ENCODE results near the gene HYAL1.

The HYAL1 gene

DNA sequence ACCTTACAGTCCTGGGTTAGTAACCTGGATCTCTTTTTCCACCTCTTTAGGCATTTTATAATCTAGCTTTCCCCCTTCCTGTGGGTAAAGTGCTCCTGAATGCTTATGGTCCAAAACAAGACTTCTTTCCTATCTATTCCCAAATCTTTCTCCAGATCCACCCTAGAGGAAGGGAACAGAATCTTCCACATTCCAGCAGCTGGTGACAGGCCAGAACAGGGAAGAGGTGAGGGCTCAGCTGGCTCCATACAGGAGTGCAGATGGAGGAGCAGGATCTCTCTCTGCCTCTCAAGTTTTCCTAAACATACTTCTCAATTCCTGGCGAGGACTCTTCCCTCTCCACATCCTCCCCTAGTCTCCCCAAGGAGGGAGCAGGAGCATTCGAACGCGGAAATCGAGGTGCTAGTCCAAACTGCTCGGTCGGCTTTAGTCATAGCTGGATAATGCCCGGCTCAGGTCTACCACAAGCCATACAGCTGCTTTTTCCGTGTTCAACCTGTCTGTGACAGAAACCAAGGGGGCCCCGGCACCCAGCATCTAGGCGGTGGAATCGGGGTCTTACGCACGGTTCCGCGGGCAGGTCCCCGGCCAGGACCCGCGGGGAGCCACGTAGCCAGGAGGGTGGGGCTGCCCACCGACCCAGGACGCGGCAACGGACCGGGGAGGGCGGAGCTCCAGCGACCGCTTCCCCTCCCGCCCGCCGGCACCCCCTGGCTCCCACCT, 33.2 kb upstream of the HYAL1 start:
- DNase-seq (ENCODE audit: low read depth in 4 of 4, low spot score in 1 of 4) = peak in 1 of 4 experiments; percentile 26

DNA sequence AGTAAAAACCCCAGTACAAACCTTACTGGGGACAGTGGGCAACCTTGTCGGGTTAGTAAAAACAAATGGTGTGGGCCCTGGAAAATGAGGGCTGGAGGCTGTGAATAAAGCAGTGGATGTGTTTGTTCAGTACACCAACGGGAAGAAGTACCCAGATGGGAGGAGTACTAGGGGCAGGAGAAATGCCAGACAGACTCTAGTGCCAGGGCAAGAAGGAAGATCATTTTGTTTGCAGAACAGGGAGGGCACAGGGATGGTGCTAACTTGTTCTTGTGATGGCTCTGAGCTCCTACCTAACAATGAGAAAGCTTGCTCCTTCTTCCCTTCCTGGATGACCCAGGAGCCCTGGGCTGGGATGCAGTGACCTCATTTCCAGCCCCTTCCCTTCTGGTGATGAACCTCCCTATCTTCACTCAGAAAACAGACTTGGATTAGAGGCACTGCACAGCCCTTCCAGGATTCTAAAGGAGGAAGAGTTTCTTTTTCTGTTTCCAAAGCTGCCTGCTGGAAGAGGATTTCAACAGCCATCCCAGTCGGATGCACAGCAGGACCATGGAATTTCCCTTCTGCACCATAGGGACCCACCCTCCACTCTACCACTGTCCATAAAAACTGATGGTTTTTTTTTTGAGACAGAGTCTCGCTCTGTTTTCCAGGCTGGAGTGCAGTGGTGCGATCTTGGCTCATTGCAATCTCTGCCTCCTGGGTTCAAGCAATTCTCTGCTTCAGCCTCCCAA, 31.1 kb upstream of the HYAL1 start:
- no peak for DNase-seq (ENCODE audit: low read depth in 4 of 4, low spot score in 1 of 4)

GRCh38 chr3:50333744-50334328, 30.5 kb upstream of the HYAL1 start:
- no peak for DNase-seq (ENCODE audit: low read depth in 4 of 4, low spot score in 1 of 4)

DNA sequence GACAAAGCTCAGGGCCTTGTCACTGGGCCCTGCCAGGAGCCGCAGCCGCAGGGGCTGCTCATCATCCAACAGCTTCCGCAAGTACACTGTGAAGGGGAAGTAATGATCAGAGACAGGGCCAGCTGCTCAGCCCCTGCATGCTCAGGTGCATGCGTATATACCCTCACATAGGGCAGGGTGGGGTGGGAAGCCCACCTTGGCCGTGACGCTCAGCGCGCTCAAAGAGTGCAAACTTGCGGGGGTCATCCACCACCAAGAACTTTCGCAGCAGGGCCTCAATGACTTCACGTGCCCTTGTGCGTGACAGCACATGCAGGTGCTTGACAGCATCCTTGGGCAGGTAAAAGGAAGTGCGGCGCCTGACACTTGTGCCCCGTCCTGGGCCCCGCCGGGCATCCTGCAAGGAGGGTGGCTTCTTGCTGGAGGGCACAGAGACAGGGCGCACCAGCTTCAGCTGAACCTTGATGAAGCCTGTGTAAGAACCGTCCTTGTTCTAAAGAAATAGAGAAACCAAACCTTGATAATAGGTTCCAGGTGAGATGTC, 28.1 kb upstream of the HYAL1 start:
- no peak for DNase-seq (ENCODE audit: low read depth in 4 of 4, low spot score in 1 of 4)

DNA sequence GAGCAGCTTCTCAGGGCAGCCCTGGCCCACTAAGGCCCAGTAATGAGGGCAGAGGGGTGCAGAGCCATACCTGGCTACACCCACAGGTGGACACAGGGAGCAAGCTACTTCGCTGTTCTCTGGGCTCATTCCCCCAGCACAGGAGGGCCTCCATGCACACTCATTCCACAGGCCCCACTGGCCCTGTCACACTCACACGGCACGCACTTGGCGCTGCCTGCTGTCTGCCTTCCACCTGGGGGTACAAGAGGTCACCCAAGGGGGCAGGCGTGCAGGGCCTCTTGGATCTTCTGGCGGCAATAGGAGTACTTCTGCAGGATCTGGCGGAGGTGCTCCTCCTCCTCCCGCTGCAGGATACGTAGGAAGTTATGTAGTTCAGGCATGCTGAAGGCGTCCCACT, 27.0 kb upstream of the HYAL1 start:
- no peak for DNase-seq (ENCODE audit: low read depth in 4 of 4, low spot score in 1 of 4)

DNA sequence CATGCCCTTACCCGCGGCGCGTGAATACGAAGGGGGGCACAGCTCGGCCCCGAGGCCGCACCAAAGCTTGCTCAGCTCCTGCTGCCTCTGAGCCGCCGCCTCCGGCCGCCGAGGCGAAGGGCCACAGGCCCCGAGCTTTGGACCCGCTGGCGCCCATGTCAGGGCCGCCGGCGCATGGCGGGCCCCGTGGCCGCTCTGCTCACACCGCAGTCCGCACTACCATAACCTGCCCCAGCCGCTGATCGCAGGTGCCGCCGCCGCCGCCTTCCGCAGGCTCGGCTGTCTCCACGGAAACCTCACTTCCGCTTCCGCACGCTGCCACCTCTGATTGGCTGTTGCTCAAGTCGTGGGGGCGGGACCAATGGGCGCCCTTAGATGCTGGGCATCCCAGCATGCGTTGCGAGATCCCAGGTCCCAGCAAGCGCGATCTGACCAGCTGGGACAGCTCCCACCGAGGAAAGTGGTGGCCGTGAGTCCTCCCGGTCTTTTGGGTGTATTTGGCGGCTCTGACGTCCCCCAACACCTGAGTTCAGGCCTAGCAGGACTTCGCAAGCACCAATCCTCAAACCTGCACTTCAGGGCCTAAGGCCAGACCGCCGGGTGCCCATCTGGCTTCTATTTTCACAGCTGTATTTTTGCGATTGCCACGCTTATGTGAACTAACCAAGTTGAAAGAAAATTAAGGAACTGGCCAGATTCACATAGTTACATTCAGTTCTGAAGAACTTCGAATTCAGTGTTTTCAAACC, 24.7 kb upstream of the HYAL1 start, which contains the start of gene TUSC2:
TUSC2 (minus strand) TSS at position 281 of the 749 bp plus-strand sequence; CDS start at position 157, 124 bp downstream.
- peak; percentile 89 to 94 (median 92) for DNase-seq (ENCODE audit: low read depth in 4 of 4, low spot score in 1 of 4)

- DNase-seq (ENCODE audit: low read depth in 4 of 4, low spot score in 1 of 4) = no peak
Measured at GRCh38 chr3:50327129-50327528, 23.8 kb upstream of the HYAL1 start.

DNA sequence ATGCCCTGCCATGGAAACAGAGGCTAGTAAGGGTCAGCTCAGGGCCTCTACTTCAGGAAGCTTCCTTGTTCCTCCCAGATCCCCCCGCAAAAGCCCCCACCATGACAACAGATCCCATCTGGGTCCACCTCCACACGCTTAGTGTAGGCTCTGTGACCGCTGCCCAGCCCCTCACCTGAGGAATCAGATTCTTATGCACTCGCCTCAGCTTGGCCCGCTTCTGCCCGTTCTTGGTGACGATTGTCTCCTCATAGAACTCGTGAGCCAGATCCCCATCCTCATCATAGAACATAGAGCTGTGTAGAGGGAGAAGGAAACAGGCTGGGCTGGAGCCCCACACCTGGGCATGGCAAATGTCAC, 22.8 kb upstream of the HYAL1 start:
- no peak for DNase-seq (ENCODE audit: low read depth in 4 of 4, low spot score in 1 of 4)

DNA sequence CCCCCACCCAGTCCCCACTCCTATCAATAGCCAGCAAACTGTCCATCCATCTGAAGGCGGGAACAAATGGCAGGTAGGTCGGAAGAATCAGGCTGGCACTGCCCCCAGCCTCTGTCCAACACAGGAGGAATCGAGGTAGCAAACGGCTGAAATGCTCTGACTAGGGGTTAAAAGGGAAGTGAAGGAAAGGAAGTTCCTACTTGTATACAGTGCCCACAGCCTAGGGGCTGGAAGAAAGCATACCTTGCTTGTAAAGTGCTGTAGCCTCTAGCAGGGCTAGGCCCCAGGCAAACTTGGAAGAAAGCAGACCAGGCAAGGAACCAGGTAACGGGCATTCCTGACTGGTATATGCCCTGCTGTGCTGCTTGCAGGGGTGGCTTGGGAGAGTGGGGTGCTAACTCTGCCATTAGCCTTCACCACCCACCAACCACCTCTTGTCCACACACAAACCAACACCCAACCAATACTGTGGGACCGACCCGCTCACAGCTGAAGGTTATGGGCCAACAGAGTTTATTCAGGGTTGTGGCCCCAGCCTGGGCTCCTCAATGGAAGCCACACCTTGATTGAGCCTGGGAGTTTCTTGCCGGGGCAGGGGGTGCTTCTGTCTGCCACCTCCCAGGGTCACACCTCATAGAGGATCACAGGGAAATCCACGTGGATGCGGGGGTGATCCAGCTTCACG, 22.3 kb upstream of the HYAL1 start:
- DNase-seq (ENCODE audit: low read depth in 4 of 4, low spot score in 1 of 4) = no peak

- no peak for DNase-seq (ENCODE audit: low read depth in 4 of 4, low spot score in 1 of 4)
Measured at GRCh38 chr3:50325113-50325480, 21.7 kb upstream of the HYAL1 start.

DNA sequence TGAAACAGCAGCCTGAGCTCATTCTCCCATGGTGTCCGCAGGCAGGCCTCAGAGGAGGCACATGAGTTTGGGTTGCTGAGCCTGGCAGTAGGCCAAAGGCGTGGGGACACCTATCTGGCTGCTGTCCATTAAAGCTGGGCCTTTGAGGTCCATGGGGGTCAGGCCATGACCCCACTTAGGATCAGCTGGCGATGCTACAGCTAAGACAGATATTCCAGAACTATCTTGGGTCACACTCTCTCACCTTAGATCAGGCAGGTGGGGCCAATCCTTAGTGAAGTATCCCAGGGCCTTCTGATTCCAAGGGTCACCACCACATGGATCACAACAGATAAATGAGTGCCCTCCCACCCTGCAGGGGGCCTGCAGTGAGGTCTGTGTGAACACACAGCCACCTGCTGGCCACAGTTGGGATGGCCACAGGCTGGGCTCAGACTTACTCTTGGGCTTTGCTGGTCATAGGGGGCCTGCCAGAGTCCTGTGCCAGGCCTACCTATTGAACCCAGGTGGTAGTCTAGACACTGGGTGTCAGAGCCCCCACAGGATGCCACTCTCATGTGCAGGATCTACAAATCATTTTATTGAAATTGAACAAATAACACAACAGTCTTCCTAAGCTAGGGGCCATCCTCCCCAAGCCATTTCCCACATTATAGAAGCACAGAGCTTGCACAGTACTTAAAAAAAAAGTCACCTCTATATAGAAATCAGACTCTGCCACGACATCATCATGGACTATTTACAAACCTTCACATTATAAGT, 21.2 kb upstream of the HYAL1 start:
- DNase-seq (ENCODE audit: low read depth in 4 of 4, low spot score in 1 of 4) = peak in 2 of 4 experiments; percentile 32 to 43

GRCh38 chr3:50323614-50324199, 20.3 kb upstream of the HYAL1 start:
- no peak for DNase-seq (ENCODE audit: low read depth in 4 of 4, low spot score in 1 of 4)

- DNase-seq (ENCODE audit: low read depth in 4 of 4, low spot score in 1 of 4) = no peak
Measured at GRCh38 chr3:50323092-50323600, 19.8 kb upstream of the HYAL1 start.

DNA sequence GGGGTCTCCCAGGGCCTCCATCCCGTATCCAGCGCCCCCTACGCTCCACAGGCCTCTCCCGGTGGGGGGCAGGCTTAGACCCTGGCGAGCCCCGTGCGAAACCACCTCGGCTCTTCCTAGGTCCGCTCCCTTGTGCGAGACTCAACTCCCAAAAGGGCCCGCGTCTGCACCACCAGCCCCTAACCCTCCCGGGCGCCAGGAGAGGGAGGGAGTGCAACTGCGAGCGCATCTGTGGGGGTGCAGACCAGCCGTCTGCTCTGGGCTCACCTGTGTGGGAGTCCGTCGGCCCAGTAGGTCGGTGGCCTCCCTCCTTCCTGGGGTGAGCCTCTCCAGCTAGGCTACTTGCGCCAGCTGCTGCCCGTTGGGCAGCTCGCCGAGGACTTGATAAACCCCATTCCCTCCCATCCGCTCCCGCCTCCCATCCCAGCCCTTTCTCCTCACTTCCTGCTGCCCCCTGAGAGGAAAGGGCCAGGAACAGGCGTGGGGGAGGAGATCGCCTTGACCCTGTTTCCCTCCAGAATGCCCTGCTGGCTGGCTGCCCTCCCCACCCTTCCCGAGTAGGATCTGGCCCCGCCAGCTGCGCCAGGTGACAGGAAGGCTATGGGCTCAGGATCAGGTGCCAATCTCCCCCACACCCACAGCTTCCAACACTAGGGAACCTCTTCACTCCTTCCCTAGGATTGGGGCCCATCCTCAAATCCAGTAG, 19.2 kb upstream of the HYAL1 start, which contains the start of gene HYAL2:
HYAL2 (minus strand) TSS at position 360 of the 706 bp plus-strand sequence. CDS start 2,256 bp downstream, outside the sequence.
- DNase-seq (ENCODE audit: low read depth in 4 of 4, low spot score in 1 of 4) = no peak

- DNase-seq (ENCODE audit: low read depth in 4 of 4, low spot score in 1 of 4) = no peak
Measured at GRCh38 chr3:50322115-50322385, 18.7 kb upstream of the HYAL1 start.

- DNase-seq (ENCODE audit: low read depth in 4 of 4, low spot score in 1 of 4) = peak; percentile 62 to 80 (median 70)
Measured at GRCh38 chr3:50321336-50322114, 18.2 kb upstream of the HYAL1 start.

DNA sequence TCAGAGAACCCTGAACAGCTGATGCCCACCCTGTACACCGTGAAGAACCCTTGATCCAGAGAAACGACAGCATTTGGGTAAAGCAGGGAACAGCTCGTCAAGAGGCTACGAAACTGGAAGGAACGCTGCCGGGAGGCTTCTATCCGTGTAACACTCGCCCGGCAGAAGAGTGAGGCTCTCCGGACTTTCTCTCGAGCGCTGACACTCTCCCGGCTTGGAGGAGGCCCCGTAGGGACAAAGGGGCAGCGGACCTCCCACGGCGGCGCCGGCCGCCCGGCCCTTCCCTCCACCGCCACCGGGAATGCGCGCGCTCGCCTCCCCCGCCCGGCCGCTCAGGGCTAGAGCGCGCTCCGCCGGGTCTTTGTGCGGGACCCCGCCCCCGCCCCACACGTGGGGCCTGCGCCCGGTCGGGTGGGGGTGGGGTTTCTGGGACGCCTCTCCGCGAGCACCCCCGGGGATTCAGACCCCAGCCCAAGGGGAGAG, 17.5 kb upstream of the HYAL1 start:
- DNase-seq (ENCODE audit: low read depth in 4 of 4, low spot score in 1 of 4) = peak in 3 of 4 experiments; percentile 45 to 66 (median 52)

All from stimulated activated CD4-positive, alpha-beta T cell treated with anti-CD3 and anti-CD28 coated beads, Interleukin-1b, Interleukin-23, amount 100 ng/mL, for 24 hours (primary cell).